H1 (cell line): ENCODE data around the gene FAM8A1.

Experiments
- CHD2 ChIP-seq: IDR thresholded peaks from 2 replicates; pipeline ENCODE4 v1.6.1; 2012; ENCODE audit warnings: low read length, improper control_type of control experiment
- EP300 ChIP-seq, 2 experiments: IDR thresholded peaks; 1 replicate in 1 of 2; 2 replicates in 1 of 2; pipeline ENCODE4 v1.6.1; 2011 to 2012; ENCODE audit warnings: low read depth in 2 of 2, low read length in 2 of 2, mild to moderate bottlenecking in 2 of 2, borderline replicate concordance in 1 of 2, inconsistent platforms in 1 of 2, moderate library complexity in 1 of 2
- JUN ChIP-seq: IDR thresholded peaks from 2 replicates; pipeline ENCODE4 v1.6.1; 2011; ENCODE audit warnings: low read depth, mild to moderate bottlenecking, improper control_type of control experiment, low read length
- JUND ChIP-seq: IDR thresholded peaks from 2 replicates; pipeline ENCODE4 v1.6.1; 2011; ENCODE audit warnings: mild to moderate bottlenecking, improper control_type of control experiment, low read length
- POLR2A ChIP-seq, 2 experiments: IDR thresholded peaks; 1 replicate in 1 of 2; 2 replicates in 1 of 2; pipeline ENCODE4 v1.6.1; 2011; ENCODE audit warnings: low read depth in 2 of 2, low read length in 2 of 2, mild to moderate bottlenecking in 2 of 2; ENCODE audit errors: control extremely low read depth in 1 of 2
- SIN3A ChIP-seq, 2 experiments: IDR thresholded peaks in 1 of 2; conservative IDR thresholded peaks in 1 of 2; 2 replicates each; pipeline ENCODE4 v1.6.1; 2011 to 2012; ENCODE audit warnings: low read length in 2 of 2, improper control_type of control experiment in 1 of 2, low read depth in 1 of 2, mild to moderate bottlenecking in 1 of 2
- TF ChIP-seq, protein P1 (sequence below), 3 experiments: IDR thresholded peaks; 1 replicate in 2 of 3; 2 replicates in 1 of 3; pipeline versions ENCODE4 v1.5.1 to v1.6.1; 2011; ENCODE audit warnings: low read length in 3 of 3, mild to moderate bottlenecking in 3 of 3, inconsistent platforms in 2 of 3, low read depth in 1 of 3, moderate library complexity in 1 of 3; ENCODE audit not compliant: insufficient read depth in 1 of 3; ENCODE audit errors: control extremely low read depth in 1 of 3

DNA sequence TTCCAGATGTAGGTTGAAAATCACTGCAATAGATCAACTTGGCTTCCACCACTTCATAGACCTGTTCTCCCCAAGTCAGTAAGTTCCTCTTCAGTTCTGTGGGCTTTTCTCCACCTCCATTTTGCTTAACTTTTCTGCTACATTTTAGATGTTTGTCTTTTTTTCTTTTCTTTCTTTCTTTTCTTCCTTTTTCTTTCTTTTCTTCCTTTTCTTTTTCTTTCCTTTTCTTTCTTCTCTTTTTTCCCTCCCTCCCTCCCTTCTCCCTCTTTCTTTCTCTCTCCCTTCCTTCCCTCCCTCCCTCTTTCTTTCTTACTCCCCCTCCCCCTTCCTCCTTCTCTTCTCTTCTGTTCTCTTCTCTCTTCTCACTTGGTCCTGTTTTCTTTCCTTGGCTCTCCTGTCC lies 6.9 kb upstream of the FAM8A1 start:
- TF ChIP-seq JUN (no peak), CHD2 (no peak), JUND (no peak), EP300 (IDR thresholded peaks at IDR 0.05; ENCODE audit: borderline replicate concordance in 1 of 2, low read depth in 2 of 2, low read length in 2 of 2) (no peak), POLR2A (IDR thresholded peaks at IDR 0.05; ENCODE audit: control extremely low read depth in 1 of 2, low read depth in 2 of 2, low read length in 2 of 2) (no peak), SIN3A (conservative IDR thresholded peaks at IDR 0.05 in 1 of 2, IDR thresholded peaks at IDR 0.05 in 1 of 2; ENCODE audit: low read depth in 1 of 2, low read length in 2 of 2) (no peak)
- TF ChIP-seq, protein P1, sequence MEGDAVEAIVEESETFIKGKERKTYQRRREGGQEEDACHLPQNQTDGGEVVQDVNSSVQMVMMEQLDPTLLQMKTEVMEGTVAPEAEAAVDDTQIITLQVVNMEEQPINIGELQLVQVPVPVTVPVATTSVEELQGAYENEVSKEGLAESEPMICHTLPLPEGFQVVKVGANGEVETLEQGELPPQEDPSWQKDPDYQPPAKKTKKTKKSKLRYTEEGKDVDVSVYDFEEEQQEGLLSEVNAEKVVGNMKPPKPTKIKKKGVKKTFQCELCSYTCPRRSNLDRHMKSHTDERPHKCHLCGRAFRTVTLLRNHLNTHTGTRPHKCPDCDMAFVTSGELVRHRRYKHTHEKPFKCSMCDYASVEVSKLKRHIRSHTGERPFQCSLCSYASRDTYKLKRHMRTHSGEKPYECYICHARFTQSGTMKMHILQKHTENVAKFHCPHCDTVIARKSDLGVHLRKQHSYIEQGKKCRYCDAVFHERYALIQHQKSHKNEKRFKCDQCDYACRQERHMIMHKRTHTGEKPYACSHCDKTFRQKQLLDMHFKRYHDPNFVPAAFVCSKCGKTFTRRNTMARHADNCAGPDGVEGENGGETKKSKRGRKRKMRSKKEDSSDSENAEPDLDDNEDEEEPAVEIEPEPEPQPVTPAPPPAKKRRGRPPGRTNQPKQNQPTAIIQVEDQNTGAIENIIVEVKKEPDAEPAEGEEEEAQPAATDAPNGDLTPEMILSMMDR (IDR thresholded peaks at IDR 0.05; ENCODE audit: control extremely low read depth in 1 of 3, insufficient read depth in 1 of 3, low read depth in 1 of 3, low read length in 3 of 3) = no peak
